LNCaP clone FGC (cell line): ENCODE data around the gene LRRC75A.
"Not testable (repeated sequence)": the region's sequence is repeated elsewhere in the genome, so short reads cannot be mapped to it uniquely, and the experiment has no call there.

Experiments
- DNase-seq: peaks from one replicate; pipeline ENCODE4 v3.0.0-alpha.2; 2011; ENCODE audit warnings: low read depth
- H3K4me3 ChIP-seq: 2 replicates; pipeline ENCODE4 v1.5.1; 2011; ENCODE audit warnings: mild to moderate bottlenecking, low read depth, low read length, control low read depth
- CTCF ChIP-seq: IDR thresholded peaks from 2 replicates; pipeline ENCODE4 v1.5.1; 2012; ENCODE audit warnings: mild to moderate bottlenecking; ENCODE audit not compliant: control insufficient read depth, insufficient read depth; ENCODE audit errors: extremely low read depth

Gene LRRC75A

DNA sequence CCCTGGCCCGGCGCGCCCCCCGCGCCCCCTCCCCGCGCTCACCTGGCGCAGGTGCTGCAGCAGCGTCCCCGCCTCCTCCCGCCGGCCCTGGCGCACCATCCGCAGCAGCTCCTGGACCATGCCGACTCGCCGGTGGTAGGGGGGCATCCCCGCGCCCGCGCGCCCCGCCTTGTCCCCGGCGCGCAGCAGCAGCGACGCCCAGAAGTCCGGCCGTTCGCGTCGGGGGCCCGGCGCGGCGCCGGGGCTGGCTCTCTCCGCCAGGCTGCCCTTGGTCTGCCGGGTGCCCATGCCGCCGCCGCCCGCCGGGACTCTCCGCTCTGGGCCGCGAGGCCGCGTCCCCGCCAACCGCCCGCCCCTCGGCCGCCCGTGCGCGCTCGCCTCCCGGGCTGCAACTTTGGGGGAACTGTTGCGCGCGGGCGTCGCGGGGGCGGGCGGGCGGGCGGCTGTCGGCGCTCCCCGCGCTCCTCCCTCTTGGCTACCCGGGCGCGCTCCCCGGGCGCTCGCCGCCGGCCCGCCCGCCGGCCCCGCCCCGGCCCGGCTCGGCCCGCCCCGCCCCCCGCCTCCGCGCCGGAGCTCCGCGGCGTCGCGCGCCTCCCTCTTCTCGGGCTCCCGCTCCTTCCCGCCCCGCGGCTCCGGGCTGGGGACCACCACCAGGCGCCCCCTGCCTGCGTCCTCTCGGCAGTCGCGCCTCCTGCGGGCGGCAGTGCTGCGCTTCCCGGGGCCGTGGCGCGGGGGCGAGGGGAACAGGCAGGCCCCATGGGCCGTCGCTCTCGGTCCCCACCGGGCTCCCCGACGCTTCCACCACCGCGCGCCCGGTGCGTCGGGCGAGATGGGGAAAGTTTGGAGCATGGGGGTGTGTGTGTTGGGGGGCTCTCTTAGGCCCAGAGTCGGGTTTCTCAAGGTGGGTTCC lies at the start of gene LRRC75A:
TSS of gene LRRC75A (minus strand) at position 491 of the 910 bp plus-strand sequence. CDS start at position 288, 203 bp downstream.
- peak within 1 kb of the TSS; percentile 46 for H3K4me3 ChIP-seq
- TF ChIP-seq CTCF: no peak
- no peak for DNase-seq

- DNase-seq: no peak
- TF ChIP-seq CTCF: no peak
- no peak overlapping the region for H3K4me3 ChIP-seq
Observed at GRCh38 chr17:16537130-16537458, 45.1 kb upstream of the LRRC75A start.

- no peak for DNase-seq
- H3K4me3 ChIP-seq: no peak overlapping the region
- no peak for TF ChIP-seq CTCF
Observed at GRCh38 chr17:16534236-16534635, 42.2 kb upstream of the LRRC75A start.

DNA sequence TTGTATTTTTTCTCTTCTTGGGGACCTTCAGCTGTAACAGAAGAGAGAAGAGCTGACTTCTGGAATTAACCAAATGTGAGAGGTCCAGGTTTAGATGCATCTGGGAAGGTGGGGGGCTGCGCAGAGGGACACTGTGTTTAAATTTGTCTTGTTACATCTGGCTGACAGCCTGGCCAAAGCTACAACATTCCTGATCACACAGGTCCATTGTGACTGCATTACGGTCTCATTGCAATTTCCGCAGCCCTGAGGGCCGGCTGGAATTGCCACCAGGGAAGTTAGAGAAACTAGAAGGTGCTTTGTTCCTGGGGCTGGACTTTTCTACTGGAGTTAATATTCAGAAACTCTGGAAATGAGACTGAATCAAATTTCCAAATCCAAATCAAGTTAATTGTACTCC lies 37.9 kb upstream of the LRRC75A start:
- no peak overlapping the region for H3K4me3 ChIP-seq
- no peak for TF ChIP-seq CTCF
- no peak for DNase-seq

DNA sequence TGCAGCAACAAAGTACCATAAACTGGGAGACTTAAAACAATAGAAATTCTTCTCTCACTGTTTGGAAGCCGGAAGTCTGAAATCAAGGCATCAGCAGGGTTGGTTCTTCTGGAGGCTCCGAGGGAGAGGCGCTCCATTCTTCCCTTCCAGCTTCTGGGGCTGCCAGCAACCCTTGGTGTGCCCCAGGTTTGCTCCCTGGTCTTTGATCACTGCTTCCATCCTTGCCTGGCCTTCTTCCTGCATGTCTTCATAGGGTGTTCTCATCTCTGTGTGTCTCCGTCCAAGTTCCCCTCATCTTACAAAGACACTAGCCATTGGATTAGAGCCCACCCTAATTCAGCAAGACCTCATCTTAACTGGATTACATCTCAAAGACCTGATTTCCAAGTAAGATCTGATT lies 35.3 kb upstream of the LRRC75A start:
- no peak for TF ChIP-seq CTCF
- no peak overlapping the region for H3K4me3 ChIP-seq
- DNase-seq: no peak

DNA sequence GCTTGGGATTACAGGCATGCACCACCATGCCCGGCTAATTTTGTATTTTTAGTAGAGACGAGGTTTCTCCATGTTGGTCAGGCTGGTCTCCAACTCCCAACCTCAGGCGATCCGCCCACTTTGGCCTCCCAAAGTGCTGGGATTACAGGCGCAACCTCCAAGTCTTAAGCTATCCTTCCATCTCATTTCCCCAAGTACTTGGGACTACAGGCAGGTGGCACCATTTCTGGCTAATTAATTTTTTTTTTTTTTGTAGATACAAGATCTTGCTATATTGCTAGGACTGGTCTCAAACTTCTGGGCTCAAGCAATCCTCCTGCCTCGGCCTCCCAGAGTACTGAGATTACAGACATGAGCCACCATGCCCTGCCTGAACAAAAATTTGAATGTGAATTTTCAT lies 33.6 kb upstream of the LRRC75A start:
- not testable (repeated sequence) for DNase-seq, H3K4me3 ChIP-seq

DNA sequence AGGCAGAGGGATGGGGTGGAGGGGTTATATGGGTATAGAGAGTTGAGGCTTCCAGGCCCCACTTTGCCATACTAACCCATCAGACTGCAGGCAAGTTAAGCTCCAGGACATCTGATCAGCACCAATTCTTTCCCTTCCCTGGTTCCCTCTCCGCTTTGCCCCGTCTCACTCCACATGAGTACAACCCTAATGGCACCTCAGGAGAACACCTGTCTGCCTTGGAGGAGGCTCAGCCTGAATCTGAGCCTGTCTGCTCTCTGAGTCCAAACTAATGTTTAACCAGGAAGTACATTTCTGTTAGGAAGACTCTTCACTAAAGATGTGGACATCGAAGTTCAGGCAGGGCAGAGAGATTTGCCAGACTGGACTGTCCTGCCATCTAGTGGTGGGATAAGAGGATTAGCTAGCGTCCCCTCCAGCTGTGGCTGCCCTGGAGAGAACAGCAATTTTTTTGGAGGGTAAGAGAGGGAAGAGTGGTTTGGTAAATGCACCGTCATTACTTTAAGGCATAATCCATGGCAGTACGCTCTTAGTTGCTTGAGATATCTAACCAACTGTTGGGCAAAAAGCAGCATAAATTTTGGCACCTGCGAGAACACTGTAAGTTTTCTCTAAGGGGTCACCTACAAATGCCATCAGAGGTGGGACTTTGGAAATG lies 29.2 kb upstream of the LRRC75A start:
- no peak overlapping the region for H3K4me3 ChIP-seq
- TF ChIP-seq CTCF: peak; percentile 95
- DNase-seq: peak; percentile 88
